ENCODE results near the gene RCC2.

- TF ChIP-seq EZH2 (IDR thresholded peaks at IDR 0.05; ENCODE audit: low read length, unreplicated experiment) (no peak), CTCF (conservative IDR thresholded peaks at IDR 0.05; ENCODE audit: low read depth, low read length) (no peak), EZH2phosphoT487 (IDR thresholded peaks at IDR 0.05; ENCODE audit: borderline replicate concordance, low read length) (no peak)
Measured at GRCh38 chr1:17414022-17414421, 25.5 kb downstream of the RCC2 start.

Measured in PC-3 (cell line).